SW 1271 (cell line): ENCODE measurements around the gene FBXW11.
"Not testable (repeated sequence)": the region's sequence is repeated elsewhere in the genome, so short reads cannot be mapped to it uniquely, and the experiment has no call there.

Experiments
- DNase-seq, 2 experiments: peaks; one replicate each; lab custom pipeline; 2025; lab: John Stamatoyannopoulos, UW

Gene FBXW11

DNA sequence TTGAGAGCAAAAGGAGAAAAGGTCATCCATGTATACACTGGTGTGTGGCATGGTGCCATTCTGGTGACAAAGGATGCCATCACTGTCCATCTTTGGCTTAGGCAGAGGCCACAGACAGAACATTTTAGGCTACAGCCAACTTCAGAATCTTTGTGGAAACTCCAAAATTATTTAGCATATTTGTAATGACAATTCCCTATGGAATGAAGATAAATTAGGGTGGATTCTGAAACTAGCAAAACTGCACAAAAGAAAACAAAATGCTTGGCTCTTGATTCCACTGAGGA, 92.5 kb downstream of the FBXW11 start:
- DNase-seq = no peak

DNA sequence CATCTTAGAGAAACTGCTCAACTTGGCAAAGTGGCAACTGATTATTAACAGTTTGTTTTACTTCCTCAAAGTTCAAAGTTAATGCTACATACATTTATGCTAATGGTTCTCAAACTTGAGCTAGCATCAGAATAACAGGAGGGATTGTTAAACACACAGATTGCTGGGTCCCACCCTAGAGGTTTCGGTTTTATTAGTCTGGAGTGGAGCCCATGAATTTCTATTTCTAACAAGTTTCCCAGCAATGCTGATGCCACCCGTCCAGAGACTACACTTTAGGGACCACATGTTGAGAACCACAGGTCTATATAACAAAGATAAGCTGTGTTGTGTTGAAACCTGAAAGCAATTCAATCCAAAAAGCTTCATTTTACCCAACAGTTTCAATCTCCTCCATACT, 95.3 kb downstream of the FBXW11 start:
- no peak for DNase-seq

DNA sequence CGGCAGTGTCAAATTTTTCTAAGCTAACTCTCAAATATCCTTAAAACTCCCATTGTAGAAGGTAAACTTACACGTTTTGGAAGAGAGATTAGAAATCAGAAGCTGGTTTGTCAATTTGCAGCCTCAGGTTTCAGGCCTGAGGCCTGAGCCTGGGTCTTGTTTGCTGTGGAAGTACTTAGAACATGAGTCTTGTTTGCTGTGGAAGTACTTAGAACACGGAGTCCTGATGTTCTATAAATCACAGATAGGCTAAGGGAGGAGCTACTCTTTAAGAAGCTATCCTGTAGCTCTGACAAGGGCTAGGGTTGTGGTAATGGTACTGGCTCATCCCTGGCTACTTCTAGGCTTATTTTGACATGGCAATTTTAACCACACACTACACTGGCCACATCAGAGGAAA, 97.8 kb downstream of the FBXW11 start:
- no peak for DNase-seq

- peak; percentile 32 to 71 for DNase-seq
These were observed 98.6 kb downstream of the FBXW11 start for GRCh38 chr5:171907725-171908343.

DNA sequence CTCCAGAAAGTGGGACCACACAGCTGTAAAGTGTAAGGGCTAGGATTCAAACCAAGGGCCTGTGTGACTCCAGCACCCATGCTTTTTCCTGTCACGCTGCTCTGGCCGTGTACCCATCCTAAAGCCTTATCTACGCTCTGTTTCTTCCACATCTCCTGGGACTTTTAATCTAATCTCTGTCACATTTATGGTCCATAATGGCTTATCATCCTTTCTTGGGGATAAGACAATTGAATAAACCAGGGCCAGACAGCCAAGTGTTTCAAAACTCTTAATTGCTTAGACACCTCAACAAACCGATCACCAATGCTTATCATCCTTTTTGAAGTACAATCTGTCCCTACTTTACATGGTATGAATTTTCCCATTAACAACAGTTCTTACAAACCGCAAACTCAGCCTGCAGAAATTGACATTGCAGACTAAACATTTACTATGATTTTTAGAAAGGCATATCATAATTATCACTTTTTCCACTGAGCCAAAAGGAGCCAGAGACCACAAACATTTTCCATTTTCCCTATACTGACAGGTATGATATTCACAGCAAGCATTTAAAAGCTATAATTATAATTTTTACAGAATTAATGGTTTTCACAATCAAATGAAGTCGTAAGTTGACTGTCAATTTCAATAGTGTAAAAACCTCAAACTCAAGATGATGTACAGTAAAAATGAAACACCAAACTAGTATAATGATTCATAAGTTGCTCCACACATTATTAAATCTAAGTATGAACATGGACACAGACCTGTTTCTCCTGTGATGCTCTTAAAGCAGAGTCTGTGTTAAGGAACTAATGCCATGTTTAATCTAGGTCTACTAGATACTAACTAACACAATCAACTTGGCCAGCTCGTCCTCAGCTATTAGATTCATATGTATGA, 99.5 kb downstream of the FBXW11 start:
- no peak for DNase-seq

- no peak for DNase-seq
These were observed 100.3 kb downstream of the FBXW11 start for GRCh38 chr5:171906066-171906570.

- no peak for DNase-seq
These were observed 101.6 kb downstream of the FBXW11 start for GRCh38 chr5:171904886-171905285.

- no peak for DNase-seq
These were observed 104.7 kb downstream of the FBXW11 start for GRCh38 chr5:171901764-171902163.

DNA sequence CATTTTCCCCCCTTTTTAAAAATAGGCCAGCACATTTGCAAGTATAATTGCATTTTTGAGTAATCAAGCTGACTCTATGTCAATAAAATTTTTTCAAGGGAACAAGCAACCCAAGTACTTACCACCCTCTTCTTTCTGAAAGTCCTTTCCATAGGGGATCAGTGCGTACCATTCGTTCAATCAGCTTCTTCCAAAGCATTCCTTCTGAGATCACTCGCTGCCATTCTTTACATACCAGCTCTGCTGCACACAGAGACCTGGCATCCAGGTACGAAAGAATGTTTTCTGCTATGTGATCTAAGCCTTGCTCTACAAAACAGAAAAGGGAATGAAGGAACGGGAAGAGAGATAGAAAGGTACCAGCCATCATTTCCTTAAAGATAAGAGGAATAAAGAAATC, 106.6 kb downstream of the FBXW11 start:
- DNase-seq = no peak

- no peak for DNase-seq
These were observed 107.6 kb downstream of the FBXW11 start for GRCh38 chr5:171898879-171899278.

DNA sequence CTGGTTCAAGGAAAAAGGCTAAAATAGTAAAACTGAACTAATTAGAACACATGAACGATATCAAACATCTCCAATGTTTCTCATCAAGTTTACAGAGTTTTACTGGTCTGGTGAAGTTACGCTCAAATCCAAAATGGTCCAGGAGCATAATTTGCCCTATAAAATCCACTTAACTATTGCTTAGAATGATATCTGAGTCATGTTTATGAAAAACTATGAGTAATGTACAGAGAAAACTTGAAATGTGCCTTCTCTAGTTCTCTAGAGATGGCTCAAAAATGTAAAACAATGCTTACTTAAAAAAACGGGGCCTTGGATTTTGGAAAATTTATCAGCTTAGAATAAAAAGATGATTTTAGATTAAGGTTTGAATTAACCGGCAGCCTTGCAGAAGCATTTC, 108.1 kb downstream of the FBXW11 start:
- DNase-seq = no peak

DNA sequence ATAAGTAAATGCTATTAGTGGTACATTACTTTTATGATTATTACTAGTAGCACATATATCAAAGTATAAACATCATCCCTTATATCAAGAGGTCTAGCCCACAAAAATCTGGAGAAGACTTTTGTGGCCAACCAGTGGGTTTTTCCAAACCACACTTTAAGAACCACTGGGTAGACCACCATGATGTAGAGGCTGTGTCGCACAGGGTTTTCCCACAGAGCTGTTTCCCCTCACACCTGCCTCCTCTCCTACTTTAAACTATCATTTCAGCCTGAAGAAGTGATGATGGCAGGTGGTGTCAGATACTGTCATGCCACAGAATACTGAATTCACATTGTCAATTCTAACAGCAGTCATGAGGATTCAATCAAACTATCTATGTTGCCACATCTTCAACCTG, 109.2 kb downstream of the FBXW11 start:
- no peak for DNase-seq

DNA sequence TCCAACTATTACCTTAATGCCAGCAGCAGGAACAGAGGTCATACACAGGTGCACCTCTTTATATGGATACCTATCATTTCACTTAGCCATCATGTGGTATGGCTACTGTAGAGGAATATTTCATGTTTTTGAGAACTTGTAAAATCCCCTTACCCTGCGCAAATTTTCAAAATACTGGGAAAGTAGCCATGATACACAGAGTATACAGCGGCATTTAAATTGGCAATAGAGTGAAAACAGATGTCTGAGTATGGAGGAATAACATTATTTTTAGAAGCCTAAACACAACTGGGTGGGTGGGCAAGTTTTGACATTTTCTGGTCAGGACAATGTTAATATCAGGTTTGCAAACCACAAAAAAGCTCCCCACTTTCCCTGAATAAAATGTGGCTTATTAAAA, 111.4 kb downstream of the FBXW11 start:
- DNase-seq = no peak

DNA sequence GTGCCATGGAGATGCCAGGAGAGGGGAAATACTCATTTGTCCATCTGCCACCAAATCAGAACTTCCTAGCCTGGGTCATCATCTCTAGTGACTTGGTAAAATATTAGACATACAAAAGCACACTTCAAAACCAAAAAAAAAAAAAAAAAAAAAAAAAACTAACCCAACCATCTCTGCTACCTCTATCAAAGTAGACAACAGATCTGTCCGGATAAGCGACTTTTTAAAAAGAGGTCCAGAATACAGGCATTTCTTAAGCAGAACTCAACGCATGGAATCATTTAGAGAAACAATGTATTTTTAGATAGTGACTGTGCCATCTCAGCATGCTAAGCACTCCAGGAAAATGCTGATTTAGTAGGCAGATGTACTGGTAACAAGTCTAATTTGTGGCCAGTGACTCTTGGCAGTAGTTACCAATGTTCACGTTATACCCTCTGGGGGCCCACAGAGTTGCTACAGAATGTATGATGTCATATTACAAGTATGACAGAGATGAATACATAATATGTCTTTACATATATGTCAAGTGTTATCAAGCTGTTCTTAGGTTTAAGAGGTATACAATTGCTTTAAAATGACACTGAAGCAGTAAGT, 113.0 kb downstream of the FBXW11 start:
- no peak for DNase-seq

DNA sequence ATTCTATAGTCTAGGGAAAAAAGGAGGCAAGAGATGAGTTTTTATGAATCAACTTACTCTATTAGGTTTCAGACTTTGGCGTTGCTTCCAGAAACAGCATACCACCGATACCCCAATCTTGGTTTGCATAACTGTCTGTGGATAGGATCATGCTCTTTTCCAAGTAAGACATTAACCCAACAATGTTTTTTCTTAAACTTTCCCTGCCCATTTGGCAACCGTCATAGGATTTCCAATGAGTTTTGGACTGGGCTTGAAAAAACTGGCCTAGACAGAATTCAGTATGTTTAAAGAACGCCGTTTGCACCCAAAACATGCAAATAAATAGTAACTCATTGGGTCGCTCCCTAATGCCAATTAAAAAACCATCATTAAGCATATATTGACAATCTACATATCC, 114.8 kb downstream of the FBXW11 start:
- no peak for DNase-seq

DNA sequence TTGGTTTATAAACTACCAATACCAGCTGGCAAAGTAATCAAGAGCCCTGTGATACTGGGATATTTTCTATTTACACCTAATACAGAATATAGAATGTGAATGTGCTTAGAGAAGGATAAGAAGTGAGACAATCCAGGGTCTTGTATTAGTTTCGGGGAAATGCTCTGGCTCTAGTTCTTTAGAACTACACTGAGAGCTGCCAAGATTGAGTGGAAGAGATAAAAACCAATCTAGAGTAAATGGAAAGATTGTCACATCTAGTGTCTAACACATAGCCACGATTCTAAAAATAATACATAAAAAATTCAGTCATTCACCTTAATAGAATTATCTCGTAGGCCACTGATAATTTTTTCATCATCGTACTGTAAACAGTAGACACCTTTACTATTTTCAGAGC, 115.3 kb downstream of the FBXW11 start:
- no peak for DNase-seq

DNA sequence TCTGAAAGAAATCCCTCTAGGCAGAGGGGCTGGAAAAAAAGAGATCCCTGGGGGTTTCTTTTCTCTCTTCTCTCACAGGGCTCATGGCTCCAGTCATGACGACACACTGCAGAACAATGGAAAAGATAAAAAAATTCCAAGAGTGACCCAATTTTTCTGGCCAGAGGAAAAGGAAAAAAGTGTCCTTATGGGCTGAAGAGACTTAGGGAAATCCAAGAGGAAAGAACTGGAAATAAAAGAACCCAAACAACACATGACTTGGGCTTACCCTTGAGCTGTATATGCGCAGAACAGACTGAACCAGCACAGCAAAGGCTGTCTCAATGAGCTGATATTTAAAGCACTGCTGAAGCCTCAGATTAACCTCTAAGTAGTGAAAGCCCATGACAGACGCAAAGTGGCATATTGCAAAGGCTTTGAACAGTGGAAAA, 118.4 kb downstream of the FBXW11 start:
- no peak for DNase-seq

GRCh38 chr5:171886037-171886436, 120.4 kb downstream of the FBXW11 start:
- DNase-seq = not testable (repeated sequence)

- DNase-seq = no peak
These were observed 124.3 kb downstream of the FBXW11 start for GRCh38 chr5:171882118-171882517.

DNA sequence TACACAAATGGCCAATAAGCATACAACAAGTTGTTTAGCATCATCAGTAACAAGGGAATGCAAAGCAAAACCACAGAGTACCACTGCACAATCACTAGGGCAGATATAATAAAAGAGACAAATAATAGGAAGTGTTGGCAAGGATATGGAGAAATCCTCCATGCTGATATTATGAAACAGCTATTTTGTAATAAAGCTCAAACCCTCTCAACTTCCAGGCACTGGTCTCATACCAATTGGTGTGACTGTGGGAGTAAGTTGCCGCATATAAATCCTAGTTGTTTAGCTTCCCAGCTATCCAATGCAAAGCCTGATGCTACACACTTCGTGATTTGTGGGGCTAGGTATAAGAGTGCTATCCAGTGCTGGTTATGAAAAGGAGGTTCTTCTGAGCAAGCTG, 132.2 kb downstream of the FBXW11 start:
- DNase-seq = no peak

DNA sequence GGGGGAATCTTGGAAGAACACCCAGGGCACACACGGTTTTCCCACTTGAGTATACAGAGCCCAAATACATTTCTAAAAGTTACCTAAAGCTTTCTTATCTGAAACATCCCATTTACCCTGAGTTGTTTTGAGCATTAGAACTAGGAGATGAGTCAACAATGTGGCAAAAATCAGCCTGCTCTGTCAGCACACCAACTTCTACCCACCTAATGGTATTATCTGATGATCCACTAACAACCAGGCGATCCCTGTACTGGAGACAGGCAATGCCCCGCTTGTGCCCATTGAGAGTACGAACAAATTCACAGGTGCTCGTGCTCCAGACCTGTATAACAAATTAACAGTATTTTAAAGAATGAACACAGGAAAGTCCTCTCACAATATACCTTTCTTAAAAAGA, 133.8 kb downstream of the FBXW11 start:
- DNase-seq = no peak

DNA sequence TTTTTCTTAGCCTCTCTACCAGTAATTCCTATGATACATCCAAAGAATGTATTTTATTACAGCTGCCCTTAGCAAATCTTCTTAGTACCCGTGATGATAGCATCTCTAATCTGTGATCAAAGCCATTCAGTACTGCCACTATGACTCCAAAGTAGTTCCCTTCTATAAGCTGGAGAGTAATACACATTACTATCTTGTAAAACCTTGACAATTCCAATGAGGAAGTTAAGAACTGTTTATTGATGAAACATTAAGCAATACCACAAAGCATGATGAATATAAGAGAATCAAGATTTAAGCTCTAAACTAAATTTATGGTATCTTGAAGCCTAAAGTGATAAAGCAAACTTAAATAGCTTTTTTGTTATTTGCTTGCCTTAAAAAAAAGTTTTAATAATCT, 134.7 kb downstream of the FBXW11 start:
- no peak for DNase-seq

DNA sequence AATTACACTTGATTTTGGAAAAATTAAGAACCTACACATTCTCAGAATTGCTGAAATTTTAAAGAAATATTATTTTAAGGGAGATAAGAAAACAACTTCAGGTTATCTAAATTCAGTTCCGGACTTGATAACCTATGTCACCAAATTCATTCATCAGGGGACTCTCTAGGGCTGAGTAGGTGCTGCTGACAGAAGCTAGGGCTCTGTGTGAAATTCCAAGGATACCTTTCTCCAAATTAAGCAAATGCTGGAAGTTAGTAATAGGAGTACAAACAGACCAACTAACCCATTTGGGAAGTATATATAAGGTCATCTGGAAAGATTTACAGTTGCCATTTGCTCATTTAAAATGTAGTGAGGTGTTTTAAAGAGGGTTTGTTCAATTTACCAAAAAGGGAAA, 136.5 kb downstream of the FBXW11 start:
- no peak for DNase-seq
